GM12878 (cell line): ENCODE data around the gene CASP8. TPM values are rescaled to one million over a fixed set of nuclear protein-coding genes. Genes with fewer than 3 reads are reported as not detected.

Experiments used
- ATAC-seq: fragments of 200-7000 bp; cut with Tn5 transposase; 3 replicates; pipeline ENCODE4 v1.9.1; 2020; ENCODE audit warnings: mild to moderate bottlenecking, moderate library complexity
- BruUV-seq: library from RNA; stranded (reverse); fragments of 400-500 nt; replicated peaks from 2 replicates; lab custom pipeline; 2021; lab: Mats Ljungman, UMichigan
- CTCF ChIA-PET: fragments of 300-600 bp; sonication (Branson Sonifier 250); formaldehyde crosslinking; extraction: SDS; loops from one replicate; lab custom pipeline; 2021; ENCODE audit warnings: inconsistent platforms; lab: Yijun Ruan, JAX
- POLR2A ChIA-PET: fragments of 350-600 bp; formaldehyde crosslinking; extraction: SDS; loops from one replicate; lab custom pipeline; 2021; ENCODE audit warnings: inconsistent platforms; lab: Charles Lee
- RAD21 ChIA-PET: fragments of 300-600 bp; sonication (Branson Sonifier 250); formaldehyde crosslinking; loops from one replicate; lab custom pipeline; 2023; ENCODE audit warnings: antibody characterized with exemption; ENCODE audit not compliant: unreplicated experiment; lab: Charles Lee
- SMC1A ChIA-PET: fragments of 300-600 bp; sonication (Branson Sonifier 250); formaldehyde crosslinking; loops from one replicate; lab custom pipeline; 2023; ENCODE audit not compliant: unreplicated experiment, uncharacterized antibody; lab: Charles Lee
- DNase-seq: peaks from one replicate; pipeline ENCODE4 v3.0.0-alpha.2; 2011; ENCODE audit warnings: low read depth, low spot score
- FAIRE-seq: peaks from 3 replicates; lab custom pipeline; 2011; peaks lifted over from hg19 to GRCh38; lab: Jason Lieb, UNC
- H2AFZ ChIP-seq: 2 replicates; pipeline ENCODE4 v1.6.0; 2011; ENCODE audit warnings: low read depth, low read length, control low read depth; ENCODE audit not compliant: control insufficient read depth
- H3K27ac ChIP-seq: 2 replicates; pipeline ENCODE4 v1.5.1; 2011; ENCODE audit warnings: control low read depth; ENCODE audit not compliant: control insufficient read depth, insufficient read depth
- H3K27me3 ChIP-seq, 2 experiments: replicated peaks in 1 of 2; 2 replicates each; pipeline versions ENCODE4 v1.6.0 to v1.6.1; 2011; ENCODE audit warnings: low read length in 1 of 2; ENCODE audit not compliant: control insufficient read depth in 2 of 2, insufficient read depth in 2 of 2
- H3K36me3 ChIP-seq, 2 experiments: 2 replicates each; pipeline ENCODE4 v1.5.1; 2011; ENCODE audit warnings: low read length in 1 of 2; ENCODE audit not compliant: control insufficient read depth in 2 of 2, insufficient read depth in 2 of 2
- H3K4me1 ChIP-seq: 2 replicates; pipeline ENCODE4 v1.6.1; 2011; ENCODE audit warnings: mild to moderate bottlenecking, low read length, moderate library complexity, mixed read lengths; ENCODE audit not compliant: control insufficient read depth, insufficient read depth
- H3K4me2 ChIP-seq: 2 replicates; pipeline ENCODE4 v1.6.0; 2011; ENCODE audit warnings: control low read depth; ENCODE audit not compliant: control insufficient read depth, insufficient read depth
- H3K4me3 ChIP-seq: fragments of 200-600 bp; sonication (generic); 2 replicates; pipeline ENCODE4 v1.5.1; 2016
- H3K79me2 ChIP-seq: 2 replicates; pipeline ENCODE4 v1.6.0; 2011; ENCODE audit warnings: low read length; ENCODE audit not compliant: control insufficient read depth, insufficient read depth
- H3K9ac ChIP-seq: 2 replicates; pipeline ENCODE4 v1.8.0; 2011; ENCODE audit warnings: low read length, control low read depth, mixed read lengths; ENCODE audit not compliant: control insufficient read depth, insufficient read depth
- H3K9me3 ChIP-seq: replicated peaks from 3 replicates; pipeline ENCODE4 v1.5.1; 2011; ENCODE audit warnings: mild to moderate bottlenecking, low read length; ENCODE audit not compliant: control insufficient read depth, insufficient read depth
- H4K20me1 ChIP-seq: 2 replicates; pipeline ENCODE4 v1.6.0; 2011; ENCODE audit not compliant: control insufficient read depth, insufficient read depth
- EGR1 ChIP-seq, 2 experiments: IDR thresholded peaks; 1 replicate in 1 of 2; 2 replicates in 1 of 2; pipeline ENCODE4 v1.6.1; 2011 to 2012; ENCODE audit warnings: low read depth in 2 of 2, low read length in 2 of 2, borderline replicate concordance in 1 of 2, mild to moderate bottlenecking in 1 of 2, moderate library complexity in 1 of 2
- RFX5 ChIP-seq: IDR thresholded peaks from 2 replicates; pipeline ENCODE4 v1.6.1; 2011; ENCODE audit warnings: low read depth, low read length, improper control_type of control experiment
- SMAD5 ChIP-seq: IDR thresholded peaks from 2 replicates; pipeline ENCODE4 v1.6.1; 2016; ENCODE audit warnings: antibody characterized with exemption, low read depth
- SMARCA5 ChIP-seq: fragments of 450-650 bp; IDR thresholded peaks from 2 replicates; pipeline ENCODE4 v1.6.1; 2017; ENCODE audit warnings: mild to moderate bottlenecking
- ZNF207 ChIP-seq: fragments of 450-650 bp; IDR thresholded peaks from 2 replicates; pipeline ENCODE4 v1.6.1; 2014; ENCODE audit warnings: antibody characterized with exemption, mild to moderate bottlenecking, borderline replicate concordance
- WGBS: methylation state at CpG from one replicate; pipeline ENCODE4 v1.1.6; 2016; ENCODE audit warnings: low lambda C conversion rate; ENCODE audit not compliant: insufficient replicate concordance, insufficient coverage; ENCODE audit errors: missing lambda C conversion rate; 5-methylcytosine and 5-hydroxymethylcytosine counted together
- in situ Hi-C: fragments of 300-500 bp; cut with MboI; formaldehyde crosslinking; loops from 9 replicates; pipeline ENCODE4 v1.14.3; 2018; ENCODE audit warnings: mixed read lengths
- intact Hi-C: fragments of 100-400 bp; cut with micrococcal nuclease; formaldehyde crosslinking; loops from one replicate; pipeline ENCODE4 v1.14.2; 2022; ENCODE audit not compliant: unreplicated experiment
- polyA plus RNA-seq, 11 experiments: library from polyadenylated mRNA; depleted of rRNA in 4 of 11; unstranded in 6 of 11; stranded (reverse) in 5 of 11; fragments of >200 nt; fragmentation: Nextera tagmentation in 4 of 11; fragmentation: Illumina TruSeq in 1 of 11; extraction: Ambion mirVana in 4 of 11; extraction: Trizol in 1 of 11; gene quantifications; 1 replicate in 1 of 11; 2 replicates in 10 of 11; pipeline versions ENCODE4 v1.2.1 to v1.2.3, GENCODE V29; 2011 to 2016; ENCODE audit warnings: inconsistent platforms in 2 of 11, missing spikeins in 2 of 11, low read depth in 1 of 11
- total RNA-seq, 4 experiments: library from RNA; depleted of rRNA in 3 of 4; stranded (reverse); fragments of >200 nt in 3 of 4; fragmentation: Illumina TruSeq in 1 of 4; extraction: Trizol in 1 of 4; gene quantifications; 2 replicates each; pipeline versions ENCODE4 v1.2.1 to v1.2.3, GENCODE V29; 2013 to 2021

Gene CASP8
- total and polyA plus RNA-seq, 10 of the 15 experiments (the other 5 are each of a cell fraction or from before 2014, with no cell fraction given): 18.6 to 54.1 (median 39.9) TPM

- TF ChIP-seq SMAD5: no peak
- TF ChIP-seq, all 136 proteins: peak for 0
Observed at GRCh38 chr2:201276511-201276910, 16.2 kb downstream of the CASP8 start (continued).

- peaks cover 0 to 14% of the 10 kb centered on the region in 2 experiments for H3K36me3 ChIP-seq
- FAIRE-seq: no peak
- no peak overlapping the region for H3K4me3 ChIP-seq
- no peaks in the 10 kb centered on the region for H3K9me3 ChIP-seq
- WGBS: 0% methylated on average over 1 of the region's 1 CpG
- no peaks in the 10 kb centered on the region for H4K20me1 ChIP-seq
- ChIA-PET POLR2A (interaction anchor here (0.7 kb wide), 1 partner anchor 42 kb away, joined by 3 read pairs; no protein-coding TSS in a partner anchor), SMC1A (interaction anchor here (0.7 to 2.4 kb wide), 12 partner anchors 9 to 96 kb away, joined by 3 to 14 read pairs (median 4); partner anchors contain the start of genes CASP10 and CASP8), CTCF (interaction anchor here (0.6 to 5.6 kb wide), 11 partner anchors 8 to 96 kb away, joined by 3 to 24 read pairs (median 5); partner anchors contain the start of gene CASP10), RAD21 (interaction anchor here (0.8 to 2.3 kb wide), 3 partner anchors 9 to 46 kb away, joined by 3 to 15 read pairs (median 8); no protein-coding TSS in a partner anchor)
- H3K79me2 ChIP-seq: no peaks in the 10 kb centered on the region
- H3K27ac ChIP-seq: no peak overlapping the region
- TSS peak; percentile 48 for BruUV-seq
- H3K4me2 ChIP-seq: no peak overlapping the region
- no peaks in the 10 kb centered on the region for H3K27me3 ChIP-seq
- no peak overlapping the region for H3K9ac ChIP-seq
- TF ChIP-seq RFX5 (no peak), SMARCA5 (0 out of 2 replicates have a peak, but pooled peaks have one; percentile 23), EGR1 (IDR thresholded peaks at IDR 0.05; ENCODE audit: borderline replicate concordance in 1 of 2, low read depth in 2 of 2, low read length in 2 of 2) (no peak), ZNF207 (no peak)
- H3K4me1 ChIP-seq: no peaks in the 10 kb centered on the region
- DNase-seq: no peak
- no peak; the same call in none of the 3 replicates for ATAC-seq
- intact Hi-C loops (loop anchor here (5.0 kb wide), 1 partner anchor 42 kb away; no protein-coding TSS in a partner anchor), in situ Hi-C loops (no loop called here)
- H2AFZ ChIP-seq: no peak overlapping the region
Observed at GRCh38 chr2:201279079-201279478, 18.7 kb downstream of the CASP8 start.
